NCI-H2227 treated with DMSO at 0.1 percent for 48 hours (cell line): ENCODE measurements around the gene MTCP1.

Experiments
- DNase-seq: peaks from one replicate; lab custom pipeline; 2025; lab: John Stamatoyannopoulos, UW

The MTCP1 gene

GRCh38 chrX:155053656-155054055 lies 17.3 kb downstream of the MTCP1 start:
- no peak for DNase-seq

GRCh38 chrX:155052738-155053498 lies 18.0 kb downstream of the MTCP1 start:
- DNase-seq = no peak

GRCh38 chrX:155048977-155049619 lies 21.8 kb downstream of the MTCP1 start:
- peak; percentile 51 for DNase-seq

- no peak for DNase-seq
Observed at GRCh38 chrX:155046811-155047528, 24.0 kb downstream of the MTCP1 start.

GRCh38 chrX:155046129-155046810 lies 24.7 kb downstream of the MTCP1 start:
- DNase-seq = no peak

- DNase-seq = no peak
Observed at GRCh38 chrX:155035688-155036087, 35.2 kb downstream of the MTCP1 start.

GRCh38 chrX:155031657-155032056 lies 39.3 kb downstream of the MTCP1 start:
- DNase-seq = no peak

- DNase-seq = no peak
Observed at GRCh38 chrX:155028877-155029291, 42.1 kb downstream of the MTCP1 start.

- no peak for DNase-seq
Observed at GRCh38 chrX:155028129-155028528, 42.8 kb downstream of the MTCP1 start.

GRCh38 chrX:155027509-155028066 lies 43.3 kb downstream of the MTCP1 start:
- peak; percentile 62 for DNase-seq

- DNase-seq = peak; percentile 86
Observed at GRCh38 chrX:155026727-155027508, 44.0 kb downstream of the MTCP1 start, which contains the start of gene FUNDC2. Gene FUNDC2, plus strand, starts transcription at chrX:155026844. Its CDS starts 95 bp downstream, at chrX:155026939.

GRCh38 chrX:155026420-155026726 lies 44.6 kb downstream of the MTCP1 start:
- no peak for DNase-seq

- DNase-seq = no peak
Observed at GRCh38 chrX:155023907-155024833, 46.8 kb downstream of the MTCP1 start.

GRCh38 chrX:155022585-155022984 lies 48.4 kb downstream of the MTCP1 start, which contains the start of gene F8:
Gene F8, minus strand, starts transcription at chrX:155022723. Its CDS starts 171 bp downstream, at chrX:155022552.
- DNase-seq = no peak

- DNase-seq = no peak
Observed at GRCh38 chrX:155020591-155020990, 50.3 kb downstream of the MTCP1 start.
